B cell (primary cell): ENCODE measurements around the gene USP17L25. TPM values are rescaled to one million over a fixed set of nuclear protein-coding genes. Genes with fewer than 3 reads are reported as not detected.
"Not testable (repeated sequence)": the region's sequence is repeated elsewhere in the genome, so short reads cannot be mapped to it uniquely, and the experiment has no call there.

Experiments
- ATAC-seq: fragments of 200-7000 bp; cut with Tn5 transposase; one replicate; pipeline ENCODE4 v1.10.0; 2021; ENCODE audit warnings: low read depth, mild to moderate bottlenecking, moderate number of reproducible peaks, moderate library complexity
- CTCF ChIA-PET: fragments of 350-600 bp; sonication (Branson Sonifier 250); formaldehyde crosslinking; loops from one replicate; lab custom pipeline; 2021; ENCODE audit warnings: antibody characterized with exemption, inconsistent platforms; lab: Charles Lee
- POLR2A ChIA-PET: fragments of 350-600 bp; sonication (Branson Sonifier 250); formaldehyde crosslinking; loops from one replicate; lab custom pipeline; 2021; ENCODE audit warnings: antibody characterized with exemption; lab: Charles Lee
- DNase-seq: peaks from one replicate; pipeline ENCODE4 v3.0.0; 2013
- H2AFZ ChIP-seq: 2 replicates; pipeline ENCODE4 v1.6.1; 2012; ENCODE audit warnings: mild to moderate bottlenecking, low read depth, low read length; ENCODE audit not compliant: insufficient read depth, poor library complexity, severe bottlenecking
- H3K27ac ChIP-seq, 2 donors: 1 replicate in 1 of 2; 2 replicates in 1 of 2; pipeline ENCODE4 v1.5.1; 2012 to 2013; ENCODE audit warnings: low read length in 2 of 2, mild to moderate bottlenecking in 2 of 2, moderate library complexity in 1 of 2
- H3K27me3 ChIP-seq, 4 experiments: fragments of 200-600 bp in 1 of 4; sonication (generic) in 1 of 4; replicated peaks in 1 of 4; 1 replicate in 2 of 4; 2 replicates in 2 of 4; pipeline versions ENCODE4 v1.6.1 to v1.7.0; 2013 to 2016; ENCODE audit warnings: low read length in 3 of 4, mild to moderate bottlenecking in 2 of 4, mixed read lengths in 1 of 4, moderate library complexity in 1 of 4; ENCODE audit not compliant: insufficient read depth in 4 of 4, control insufficient read depth in 3 of 4; ENCODE audit errors: control extremely low read depth in 1 of 4
- H3K36me3 ChIP-seq, 2 experiments: replicated peaks in 1 of 2; 1 replicate in 1 of 2; 2 replicates in 1 of 2; pipeline versions ENCODE4 v1.6.1 to v1.7.1; 2013; ENCODE audit warnings: low read length in 1 of 2; ENCODE audit not compliant: insufficient read depth in 2 of 2, control insufficient read depth in 1 of 2; ENCODE audit errors: control extremely low read depth in 1 of 2, extremely low read depth in 1 of 2
- H3K4me1 ChIP-seq, 2 donors: fragments of 200-600 bp in 1 of 2; sonication (generic) in 1 of 2; 1 replicate in 1 of 2; 2 replicates in 1 of 2; pipeline versions ENCODE4 v1.5.1 to v1.6.1; 2013 to 2017; ENCODE audit warnings: low read length in 2 of 2; ENCODE audit not compliant: control insufficient read depth in 2 of 2, insufficient read depth in 2 of 2
- H3K4me2 ChIP-seq: replicated peaks from 2 replicates; pipeline ENCODE3; 2012; ENCODE audit warnings: mild to moderate bottlenecking, low read depth, low read length; ENCODE audit not compliant: poor library complexity, severe bottlenecking
- H3K4me3 ChIP-seq, 5 experiments: fragments of 200-600 bp in 1 of 5; sonication (generic) in 1 of 5; 1 replicate in 3 of 5; 2 replicates in 2 of 5; pipeline versions ENCODE4 v1.5.1 to v1.7.0; 2011 to 2016; ENCODE audit warnings: low read length in 4 of 5, mild to moderate bottlenecking in 4 of 5, low read depth in 2 of 5, control low read depth in 1 of 5, moderate library complexity in 1 of 5; ENCODE audit not compliant: insufficient read depth in 1 of 5; ENCODE audit errors: control extremely low read depth in 1 of 5, extremely low read depth in 1 of 5
- H3K79me2 ChIP-seq: fragments of 200-600 bp; sonication (generic); one replicate; pipeline ENCODE4 v1.6.0; 2016; ENCODE audit warnings: low read length; ENCODE audit not compliant: control insufficient read depth, insufficient read depth
- H3K9ac ChIP-seq: fragments of 200-600 bp; sonication (generic); 2 replicates; pipeline ENCODE4 v1.6.1; 2017; ENCODE audit warnings: mild to moderate bottlenecking, low read length, moderate library complexity
- H3K9me3 ChIP-seq, 3 donors: one replicate each; pipeline versions ENCODE4 v1.6.1 to v1.7.1; 2013; ENCODE audit warnings: low read length in 2 of 3; ENCODE audit not compliant: control insufficient read depth in 2 of 3, insufficient read depth in 1 of 3; ENCODE audit errors: control extremely low read depth in 1 of 3
- H4K20me1 ChIP-seq: 2 replicates; pipeline ENCODE4 v1.6.0; 2012; ENCODE audit warnings: mild to moderate bottlenecking, low read length; ENCODE audit not compliant: insufficient read depth, control insufficient read depth, poor library complexity, severe bottlenecking
- H3K27ac Mint-ChIP-seq: one replicate; pipeline ENCODE4 v1.8.0; 2021; ENCODE audit warnings: mixed read lengths
- H3K27me3 Mint-ChIP-seq: one replicate; pipeline ENCODE4 v1.8.0; 2021; ENCODE audit warnings: mixed read lengths
- H3K4me1 Mint-ChIP-seq: one replicate; pipeline ENCODE4 v1.8.0; 2021; ENCODE audit warnings: mixed read lengths
- H3K4me3 Mint-ChIP-seq: one replicate; pipeline ENCODE4 v1.8.0; 2021; ENCODE audit warnings: mixed read lengths
- H3K9me3 Mint-ChIP-seq: one replicate; pipeline ENCODE4 v1.8.0; 2022; ENCODE audit warnings: mixed read lengths; ENCODE audit not compliant: insufficient read depth
- WGBS: methylation state at CpG from one replicate; pipeline ENCODE4 v1.1.5; 2013; ENCODE audit warnings: missing lambda C conversion rate; ENCODE audit not compliant: insufficient coverage; 5-methylcytosine and 5-hydroxymethylcytosine counted together
- intact Hi-C: fragments of 100-400 bp; cut with micrococcal nuclease; formaldehyde crosslinking; loops from one replicate; pipeline ENCODE4 v1.10.0; 2022
- polyA plus RNA-seq: library from polyadenylated mRNA; depleted of rRNA; stranded (reverse); fragments of >200 nt; gene quantifications from 2 replicates; pipeline ENCODE4 v1.2.3, GENCODE V29; 2012
- total RNA-seq, 2 donors: library from RNA; stranded (reverse); fragments of 120-200 nt in 1 of 2; gene quantifications; 1 replicate in 1 of 2; 2 replicates in 1 of 2; pipeline versions ENCODE4 v1.2.3 to v1.2.4, GENCODE V29; 2013 to 2022

The USP17L25 gene
- total and polyA plus RNA-seq, 2 donors (not counting 1 experiment from before 2014, with no cell fraction given) = not detected

DNA sequence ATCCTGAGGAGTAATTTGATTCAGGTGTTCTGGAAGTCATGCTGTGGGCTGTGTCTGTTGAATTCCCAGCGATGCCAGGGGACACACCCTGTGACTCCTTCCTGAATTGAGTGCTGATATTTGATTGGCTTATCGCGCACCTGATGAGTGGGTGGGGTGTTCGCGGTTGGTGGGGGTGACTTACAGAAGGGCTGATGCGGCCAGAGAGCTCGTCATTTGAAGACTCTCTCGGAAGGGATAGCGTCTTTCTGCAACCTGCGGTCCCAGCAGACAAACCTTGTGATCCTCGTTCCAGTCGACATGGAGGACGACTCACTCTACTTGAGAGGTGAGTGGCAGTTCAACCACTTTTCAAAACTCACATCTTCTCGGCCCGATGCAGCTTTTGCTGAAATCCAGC is 9.4 kb downstream of the USP17L25 start, which contains the start of gene USP17L5:
Gene USP17L5, plus strand, starts transcription at position 301 of the 400 bp plus-strand sequence. Its CDS starts 0 bp downstream, at position 301.
- H2AFZ ChIP-seq, ATAC-seq, CTCF ChIA-PET, intact Hi-C loops, DNase-seq, H3K79me2 ChIP-seq, H3K9me3 ChIP-seq, POLR2A ChIA-PET, H3K27me3 Mint-ChIP-seq, H3K27ac Mint-ChIP-seq, H3K4me2 ChIP-seq, H3K4me1 Mint-ChIP-seq, H3K36me3 ChIP-seq, H3K27me3 ChIP-seq, H3K4me3 ChIP-seq, H3K9ac ChIP-seq, H3K27ac ChIP-seq, H4K20me1 ChIP-seq, H3K4me3 Mint-ChIP-seq, H3K4me1 ChIP-seq, H3K9me3 Mint-ChIP-seq: not testable (repeated sequence)
- WGBS = no CpG with 5 or more reads among the region's 15 CpGs

GRCh38 chr4:9343848-9344247 is 14.1 kb downstream of the USP17L25 start, which contains the start of gene USP17L27:
TSS of gene USP17L27 (plus strand) at chr4:9344148. CDS start at chr4:9344148, 0 bp downstream.
- CTCF ChIA-PET, POLR2A ChIA-PET: not testable (repeated sequence)

GRCh38 chr4:9348593-9348992 is 18.9 kb downstream of the USP17L25 start, which contains the start of gene USP17L28:
TSS of gene USP17L28 (plus strand) at chr4:9348893. CDS start at chr4:9348893, 0 bp downstream.
- H3K9ac ChIP-seq, H3K4me3 Mint-ChIP-seq, DNase-seq, H3K27me3 Mint-ChIP-seq, H3K27ac ChIP-seq, H3K4me3 ChIP-seq, H3K4me1 Mint-ChIP-seq, CTCF ChIA-PET, H3K79me2 ChIP-seq, ATAC-seq, H3K4me2 ChIP-seq, H3K36me3 ChIP-seq, H3K9me3 ChIP-seq, H3K4me1 ChIP-seq, H3K27ac Mint-ChIP-seq, H2AFZ ChIP-seq, H3K9me3 Mint-ChIP-seq, intact Hi-C loops, H4K20me1 ChIP-seq, POLR2A ChIA-PET, H3K27me3 ChIP-seq: not testable (repeated sequence)
- no CpG with 5 or more reads among the region's 15 CpGs for WGBS

More at GRCh38 chr4:9343848-9344247, 14.1 kb downstream of the USP17L25 start, which contains the start of gene USP17L27:
- H3K4me1 ChIP-seq, H3K4me2 ChIP-seq, H3K36me3 ChIP-seq, H3K4me3 Mint-ChIP-seq, ATAC-seq, H2AFZ ChIP-seq, intact Hi-C loops, H3K9me3 ChIP-seq, H3K9ac ChIP-seq, H3K4me3 ChIP-seq, H3K27ac ChIP-seq, H3K27me3 Mint-ChIP-seq, H4K20me1 ChIP-seq, H3K79me2 ChIP-seq, H3K27ac Mint-ChIP-seq, H3K4me1 Mint-ChIP-seq, H3K9me3 Mint-ChIP-seq, DNase-seq, H3K27me3 ChIP-seq: not testable (repeated sequence)
- WGBS = no CpG with 5 or more reads among the region's 15 CpGs

DNA sequence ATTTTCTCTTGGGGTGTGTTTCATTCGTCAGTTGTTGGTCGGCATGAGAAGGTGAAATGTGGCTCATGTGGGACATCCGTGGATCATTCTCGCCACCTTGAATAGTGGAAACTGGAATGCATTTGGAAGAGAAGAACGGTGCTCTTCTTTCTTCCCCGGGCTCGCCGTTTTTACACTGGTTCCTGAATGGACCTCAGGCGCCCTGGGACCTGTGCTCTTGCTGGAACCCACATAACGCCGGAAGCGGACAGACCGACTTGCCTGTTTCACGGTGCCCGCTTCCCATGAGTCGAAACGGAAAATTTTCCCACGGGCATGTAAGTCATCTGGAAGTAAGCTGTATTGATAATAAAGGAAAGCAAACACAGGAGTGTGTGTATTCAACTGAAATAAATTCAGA is 21.2 kb downstream of the USP17L25 start:
- intact Hi-C loops, H3K27ac ChIP-seq, H3K4me3 Mint-ChIP-seq, H3K4me1 Mint-ChIP-seq, H3K79me2 ChIP-seq, H3K4me1 ChIP-seq, DNase-seq, ATAC-seq, H3K27me3 ChIP-seq, POLR2A ChIA-PET, H3K4me3 ChIP-seq, H3K9me3 ChIP-seq, H3K9me3 Mint-ChIP-seq, H3K9ac ChIP-seq, H3K36me3 ChIP-seq, H3K27me3 Mint-ChIP-seq, H2AFZ ChIP-seq, H3K27ac Mint-ChIP-seq, H4K20me1 ChIP-seq, H3K4me2 ChIP-seq, CTCF ChIA-PET: not testable (repeated sequence)
- 93% methylated on average over 7 of the region's 18 CpGs for WGBS
